Measurements from ENCODE around the gene ACP6. TPM values are rescaled to one million over a fixed set of nuclear protein-coding genes. Genes with fewer than 3 reads are reported as not detected.

The ACP6 gene
- total RNA-seq, 2 experiments from 2014 or later = 20.0 to 38.6 TPM

- TF ChIP-seq, protein P1, sequence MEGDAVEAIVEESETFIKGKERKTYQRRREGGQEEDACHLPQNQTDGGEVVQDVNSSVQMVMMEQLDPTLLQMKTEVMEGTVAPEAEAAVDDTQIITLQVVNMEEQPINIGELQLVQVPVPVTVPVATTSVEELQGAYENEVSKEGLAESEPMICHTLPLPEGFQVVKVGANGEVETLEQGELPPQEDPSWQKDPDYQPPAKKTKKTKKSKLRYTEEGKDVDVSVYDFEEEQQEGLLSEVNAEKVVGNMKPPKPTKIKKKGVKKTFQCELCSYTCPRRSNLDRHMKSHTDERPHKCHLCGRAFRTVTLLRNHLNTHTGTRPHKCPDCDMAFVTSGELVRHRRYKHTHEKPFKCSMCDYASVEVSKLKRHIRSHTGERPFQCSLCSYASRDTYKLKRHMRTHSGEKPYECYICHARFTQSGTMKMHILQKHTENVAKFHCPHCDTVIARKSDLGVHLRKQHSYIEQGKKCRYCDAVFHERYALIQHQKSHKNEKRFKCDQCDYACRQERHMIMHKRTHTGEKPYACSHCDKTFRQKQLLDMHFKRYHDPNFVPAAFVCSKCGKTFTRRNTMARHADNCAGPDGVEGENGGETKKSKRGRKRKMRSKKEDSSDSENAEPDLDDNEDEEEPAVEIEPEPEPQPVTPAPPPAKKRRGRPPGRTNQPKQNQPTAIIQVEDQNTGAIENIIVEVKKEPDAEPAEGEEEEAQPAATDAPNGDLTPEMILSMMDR (conservative IDR thresholded peaks at IDR 0.05; ENCODE audit: low read length) = no peak
- H3K79me2 ChIP-seq (ENCODE audit: insufficient read depth, low read depth, low read length) = no peaks in the 10 kb centered on the region
- no peak overlapping the region for H3K4me2 ChIP-seq (ENCODE audit: low read length)
- H3K27ac ChIP-seq (ENCODE audit: low read depth, low read length, poor library complexity, severe bottlenecking) = no peak overlapping the region
- intact Hi-C loops (cut with micrococcal nuclease; ENCODE audit: unreplicated experiment) = no loop called here
- no peak overlapping the region for H2AFZ ChIP-seq (ENCODE audit: low read length)
- CTCF ChIA-PET (ENCODE audit: unreplicated experiment) = no interaction called here
- no peak overlapping the region for H3K4me3 ChIP-seq (ENCODE audit: low read depth, low read length, poor library complexity, severe bottlenecking)
- peaks cover 16% of the 10 kb centered on the region; the same call in 1 of the 2 replicates for H3K36me3 ChIP-seq (ENCODE audit: insufficient read depth, low read length)
- H3K9me2 ChIP-seq (ENCODE audit: insufficient read depth, low read length) = no peaks in the 10 kb centered on the region
- no peaks in the 10 kb centered on the region for H3K9me3 ChIP-seq (ENCODE audit: low read length)
- no peaks in the 10 kb centered on the region for H3K4me1 ChIP-seq (ENCODE audit: insufficient read depth, low read length, poor library complexity, severe bottlenecking)
- H4K20me1 ChIP-seq (ENCODE audit: insufficient read depth, low read length) = no peaks in the 10 kb centered on the region
- POLR2A ChIA-PET = no interaction called here
- no TSS peak for BruUV-seq (replicated peaks)
- no peak for DNase-seq (ENCODE audit: low spot score)
Measured at GRCh38 chr1:147643974-147644373, 26.4 kb downstream of the ACP6 start.

GRCh38 chr1:147641695-147642592 is 28.4 kb downstream of the ACP6 start:
- DNase-seq (ENCODE audit: low spot score) = peak; percentile 63
- no TSS peak for BruUV-seq (replicated peaks)

More at GRCh38 chr1:147641695-147642592, 28.4 kb downstream of the ACP6 start:
- intact Hi-C loops (cut with micrococcal nuclease; ENCODE audit: unreplicated experiment) = loop anchor here (2.0 kb wide), 1 partner anchor 249 kb away; no protein-coding TSS in a partner anchor
- Histone ChIP-seq H2AFZ (ENCODE audit: low read length) (no peak overlapping the region), H4K20me1 (ENCODE audit: insufficient read depth, low read length) (no peaks in the 10 kb centered on the region), H3K79me2 (ENCODE audit: insufficient read depth, low read depth, low read length) (no peaks in the 10 kb centered on the region), H3K4me1 (ENCODE audit: insufficient read depth, low read length, poor library complexity, severe bottlenecking) (no peaks in the 10 kb centered on the region), H3K36me3 (ENCODE audit: insufficient read depth, low read length) (peaks cover 9% of the 10 kb centered on the region; the same call in 1 of the 2 replicates), H3K9me3 (ENCODE audit: low read length) (no peaks in the 10 kb centered on the region), H3K4me2 (ENCODE audit: low read length) (no peak overlapping the region), H3K4me3 (ENCODE audit: low read depth, low read length, poor library complexity, severe bottlenecking) (no peak overlapping the region), H3K27ac (ENCODE audit: low read depth, low read length, poor library complexity, severe bottlenecking) (no peak overlapping the region), H3K9me2 (ENCODE audit: insufficient read depth, low read length) (no peaks in the 10 kb centered on the region)
- POLR2A ChIA-PET = no interaction called here
- CTCF ChIA-PET (ENCODE audit: unreplicated experiment) = interaction anchor here (0.9 kb wide), 1 partner anchor 96 kb away, joined by 3 read pairs; no protein-coding TSS in a partner anchor
- TF ChIP-seq, protein P1 (conservative IDR thresholded peaks at IDR 0.05; ENCODE audit: low read length) = peak; percentile 93
- no peak for TF ChIP-seq EZH2phosphoT487 (IDR thresholded peaks at IDR 0.05; ENCODE audit: borderline replicate concordance, low read depth, low read length)
